T-cell (primary cell): Measurements from ENCODE around the gene CALD1. TPM values are rescaled to one million over a fixed set of nuclear protein-coding genes. Genes with fewer than 3 reads are reported as not detected.

Source experiments
- ATAC-seq, 4 experiments: fragments of 200-7000 bp in 3 of 4; fragments of 150-1000 bp in 1 of 4; cut with Tn5 transposase; replicated peaks in 1 of 4; 1 replicate in 3 of 4; 2 replicates in 1 of 4; pipeline ENCODE4 v1.10.0; 2021; ENCODE audit warnings: moderate library complexity in 3 of 4, mild to moderate bottlenecking in 2 of 4, moderate number of reproducible peaks in 1 of 4
- CTCF ChIA-PET, 2 donors: fragments of 300-600 bp; sonication (Branson Sonifier 250); formaldehyde crosslinking; loops; one replicate each; lab custom pipeline; 2022; ENCODE audit warnings: antibody characterized with exemption in 2 of 2; lab: Charles Lee
- POLR2A ChIA-PET, 2 donors: fragments of 300-600 bp; sonication (Branson Sonifier 250); formaldehyde crosslinking; loops; one replicate each; lab custom pipeline; 2022; ENCODE audit warnings: antibody characterized with exemption in 2 of 2; lab: Charles Lee
- DNase-seq, 35 experiments: peaks; one replicate each; pipeline versions ENCODE4 v3.0.0 to v3.0.0-alpha.2; 2013 to 2023
- H3K27ac ChIP-seq: one replicate; pipeline ENCODE4 v1.5.1; 2013; ENCODE audit warnings: low read length
- H3K27me3 ChIP-seq, 2 experiments: replicated peaks in 1 of 2; 1 replicate in 1 of 2; 2 replicates in 1 of 2; pipeline versions ENCODE4 v1.6.1 to v1.7.0; 2013; ENCODE audit warnings: low read length in 1 of 2, mixed read lengths in 1 of 2; ENCODE audit not compliant: control insufficient read depth in 2 of 2, insufficient read depth in 2 of 2; ENCODE audit errors: extremely low read depth in 1 of 2
- H3K36me3 ChIP-seq, 2 donors: 1 replicate in 1 of 2; 2 replicates in 1 of 2; pipeline versions ENCODE4 v1.6.1 to v1.7.0; 2013; ENCODE audit warnings: low read length in 1 of 2; ENCODE audit not compliant: control insufficient read depth in 2 of 2, insufficient read depth in 1 of 2; ENCODE audit errors: extremely low read depth in 1 of 2
- H3K4me1 ChIP-seq, 2 experiments: 1 replicate in 1 of 2; 2 replicates in 1 of 2; pipeline versions ENCODE4 v1.6.1 to v1.7.0; 2013; ENCODE audit warnings: low read length in 2 of 2, mixed read lengths in 1 of 2; ENCODE audit not compliant: insufficient read depth in 2 of 2, control insufficient read depth in 1 of 2; ENCODE audit errors: extremely low read depth in 1 of 2
- H3K4me3 ChIP-seq, 2 donors: 1 replicate in 1 of 2; 2 replicates in 1 of 2; pipeline versions ENCODE4 v1.5.1 to v1.7.0; 2013; ENCODE audit warnings: mild to moderate bottlenecking in 2 of 2, low read length in 1 of 2, moderate library complexity in 1 of 2; ENCODE audit not compliant: control insufficient read depth in 1 of 2; ENCODE audit errors: extremely low read depth in 1 of 2
- H3K9me3 ChIP-seq: 2 replicates; pipeline ENCODE4 v1.7.0; 2013
- H3K27ac Mint-ChIP-seq, 2 donors: one replicate each; pipeline ENCODE4 v1.8.0; 2020 to 2021; ENCODE audit warnings: mild to moderate bottlenecking in 2 of 2, mixed read lengths in 2 of 2
- H3K27me3 Mint-ChIP-seq, 2 donors: one replicate each; pipeline ENCODE4 v1.8.0; 2021 to 2022; ENCODE audit warnings: mixed read lengths in 2 of 2
- H3K36me3 Mint-ChIP-seq: one replicate; pipeline ENCODE4 v1.8.0; 2021; ENCODE audit warnings: mixed read lengths
- H3K4me1 Mint-ChIP-seq, 3 donors: one replicate each; pipeline ENCODE4 v1.8.0; 2020 to 2022; ENCODE audit warnings: mixed read lengths in 3 of 3, mild to moderate bottlenecking in 1 of 3
- H3K4me3 Mint-ChIP-seq, 3 donors: one replicate each; pipeline ENCODE4 v1.8.0; 2020 to 2022; ENCODE audit warnings: mild to moderate bottlenecking in 3 of 3, mixed read lengths in 3 of 3, moderate library complexity in 3 of 3
- H3K9me3 Mint-ChIP-seq, 3 donors: one replicate each; pipeline ENCODE4 v1.8.0; 2020 to 2022; ENCODE audit warnings: mixed read lengths in 3 of 3
- WGBS: methylation state at CpG from one replicate; pipeline ENCODE4 v1.1.5; 2013; ENCODE audit warnings: missing lambda C conversion rate; ENCODE audit not compliant: insufficient coverage; 5-methylcytosine and 5-hydroxymethylcytosine counted together
- total RNA-seq, 35 experiments: library from RNA in 6 of 35; stranded (reverse) in 6 of 35; fragments of 120-200 nt in 1 of 35; gene quantifications; one replicate each; pipeline versions ENCODE4 v1.2.1 to v1.2.4 and lab custom pipeline; 2013 to 2026

The CALD1 gene
- total RNA-seq, 5 donors from 2014 or later (not counting 1 experiment from before 2014, with no cell fraction given) = 0.95 to 2.4 (median 1.4) TPM; not detected in 1

- Mint-ChIP-seq H3K4me3 (no peak overlapping the region), H3K27me3 (no peaks in the 10 kb centered on the region)
Measured at GRCh38 chr7:134905375-134905774, 125.9 kb downstream of the CALD1 start.

GRCh38 chr7:134907000-134907399 lies 127.6 kb downstream of the CALD1 start:
- no peaks in the 10 kb centered on the region for H3K36me3 ChIP-seq
- H3K27me3 ChIP-seq = no peaks in the 10 kb centered on the region
- H3K9me3 ChIP-seq = no peaks in the 10 kb centered on the region
- no peak overlapping the region for H3K27ac ChIP-seq
- no peak overlapping the region for H3K4me3 ChIP-seq
- Mint-ChIP-seq H3K36me3 (no peaks in the 10 kb centered on the region), H3K27ac (no peak overlapping the region), H3K27me3 (no peaks in the 10 kb centered on the region), H3K9me3 (no peaks in the 10 kb centered on the region), H3K4me1 (no peaks in the 10 kb centered on the region), H3K4me3 (no peak overlapping the region)
- ATAC-seq (no peak), DNase-seq (no peak)
- POLR2A ChIA-PET = no interaction called here
- 80% methylated on average over 1 of the region's 4 CpGs for WGBS
- H3K4me1 ChIP-seq = no peaks in the 10 kb centered on the region
- CTCF ChIA-PET = no interaction called here

More at GRCh38 chr7:134905375-134905774, 125.9 kb downstream of the CALD1 start:
- H3K9me3 Mint-ChIP-seq = no peaks in the 10 kb centered on the region
- no peak overlapping the region for H3K27ac Mint-ChIP-seq
- no peaks in the 10 kb centered on the region for H3K4me1 Mint-ChIP-seq
- Histone ChIP-seq H3K27ac (no peak overlapping the region), H3K4me1 (no peaks in the 10 kb centered on the region), H3K36me3 (no peaks in the 10 kb centered on the region), H3K27me3 (no peaks in the 10 kb centered on the region), H3K9me3 (no peaks in the 10 kb centered on the region), H3K4me3 (no peak overlapping the region)
- ATAC-seq = no peak
- POLR2A ChIA-PET = no interaction called here
- CTCF ChIA-PET = no interaction called here
- H3K36me3 Mint-ChIP-seq = no peaks in the 10 kb centered on the region
- DNase-seq = no peak
- 80% methylated on average over 1 of the region's 2 CpGs for WGBS

- ChIA-PET POLR2A (no interaction called here), CTCF (no interaction called here)
- no peak for ATAC-seq
- WGBS = 87% methylated on average over 5 of the region's 6 CpGs
- no peak for DNase-seq
- Histone ChIP-seq H3K27ac (no peak overlapping the region), H3K27me3 (no peaks in the 10 kb centered on the region), H3K4me3 (no peak overlapping the region), H3K9me3 (no peaks in the 10 kb centered on the region), H3K4me1 (no peaks in the 10 kb centered on the region), H3K36me3 (no peaks in the 10 kb centered on the region)
- no peak overlapping the region for H3K27ac Mint-ChIP-seq
- no peaks in the 10 kb centered on the region for H3K27me3 Mint-ChIP-seq
- H3K4me1 Mint-ChIP-seq = no peaks in the 10 kb centered on the region
- H3K36me3 Mint-ChIP-seq = no peaks in the 10 kb centered on the region
- no peaks in the 10 kb centered on the region for H3K9me3 Mint-ChIP-seq
- no peak overlapping the region for H3K4me3 Mint-ChIP-seq
Measured at GRCh38 chr7:134907639-134908038, 128.2 kb downstream of the CALD1 start.

- H3K4me1 Mint-ChIP-seq = no peaks in the 10 kb centered on the region
- no peak overlapping the region for H3K27ac Mint-ChIP-seq
- H3K36me3 Mint-ChIP-seq = no peaks in the 10 kb centered on the region
Measured at GRCh38 chr7:134908289-134908688, 128.9 kb downstream of the CALD1 start.

GRCh38 chr7:134910214-134910890 lies 130.9 kb downstream of the CALD1 start:
- Histone ChIP-seq H3K4me3 (no peak overlapping the region), H3K36me3 (no peaks in the 10 kb centered on the region), H3K27ac (no peak overlapping the region), H3K4me1 (no peaks in the 10 kb centered on the region), H3K9me3 (no peaks in the 10 kb centered on the region), H3K27me3 (no peaks in the 10 kb centered on the region)
- no peak for ATAC-seq
- no peak for DNase-seq
- Mint-ChIP-seq H3K4me3 (no peak overlapping the region), H3K27me3 (no peaks in the 10 kb centered on the region), H3K36me3 (no peaks in the 10 kb centered on the region), H3K4me1 (no peaks in the 10 kb centered on the region), H3K27ac (no peak overlapping the region), H3K9me3 (no peaks in the 10 kb centered on the region)
- POLR2A ChIA-PET = interaction anchor here in 1 of 2 donors (0.7 kb wide), 1 partner anchor 97 kb away, joined by 13 read pairs; no protein-coding TSS in a partner anchor
- CTCF ChIA-PET = no interaction called here
- 72% methylated on average over 4 of the region's 4 CpGs for WGBS

More at GRCh38 chr7:134908289-134908688, 128.9 kb downstream of the CALD1 start:
- CTCF ChIA-PET = no interaction called here
- H3K27me3 ChIP-seq = no peaks in the 10 kb centered on the region
- Mint-ChIP-seq H3K4me3 (no peak overlapping the region), H3K9me3 (no peaks in the 10 kb centered on the region), H3K27me3 (no peaks in the 10 kb centered on the region)
- H3K36me3 ChIP-seq = no peaks in the 10 kb centered on the region
- H3K4me1 ChIP-seq = no peaks in the 10 kb centered on the region
- 35% methylated on average over 2 of the region's 3 CpGs for WGBS
- DNase-seq (no peak), ATAC-seq (no peak)
- POLR2A ChIA-PET = no interaction called here
- H3K9me3 ChIP-seq = no peaks in the 10 kb centered on the region
- H3K4me3 ChIP-seq = no peak overlapping the region
- no peak overlapping the region for H3K27ac ChIP-seq

- ChIA-PET CTCF (no interaction called here), POLR2A (interaction anchor here in 1 of 2 donors (0.7 kb wide), 1 partner anchor 98 kb away, joined by 13 read pairs; no protein-coding TSS in a partner anchor)
- Histone ChIP-seq H3K27ac (no peak overlapping the region), H3K9me3 (no peaks in the 10 kb centered on the region), H3K36me3 (no peaks in the 10 kb centered on the region), H3K27me3 (no peaks in the 10 kb centered on the region), H3K4me1 (no peaks in the 10 kb centered on the region), H3K4me3 (no peak overlapping the region)
- Mint-ChIP-seq H3K9me3 (no peaks in the 10 kb centered on the region), H3K4me3 (no peak overlapping the region), H3K36me3 (no peaks in the 10 kb centered on the region), H3K27ac (no peak overlapping the region), H3K4me1 (no peaks in the 10 kb centered on the region), H3K27me3 (no peaks in the 10 kb centered on the region)
- ATAC-seq (no peak), DNase-seq (no peak)
- WGBS = 79% methylated on average over 3 of the region's 4 CpGs
Measured at GRCh38 chr7:134910968-134911367, 131.5 kb downstream of the CALD1 start.
